CD14-positive monocyte (primary cell): Measurements from ENCODE around the gene OR2B2. TPM values are rescaled to one million over a fixed set of nuclear protein-coding genes. Genes with fewer than 3 reads are reported as not detected.
A peak's percentile ranks its signal among the peaks of the same experiment; 100 is the strongest.

Experiments
- DNase-seq, 3 donors: peaks; one replicate each; pipeline ENCODE4 v3.0.0-alpha.2; 2011 to 2022
- H2AFZ ChIP-seq: 2 replicates; pipeline ENCODE4 v1.6.0; 2012; ENCODE audit warnings: mild to moderate bottlenecking, low read depth, low read length, inconsistent platforms; ENCODE audit not compliant: insufficient read depth, poor library complexity, severe bottlenecking
- H3K27ac ChIP-seq, 2 donors: 1 replicate in 1 of 2; 2 replicates in 1 of 2; pipeline ENCODE4 v1.5.1; 2012 to 2013; ENCODE audit warnings: low read length in 2 of 2, control low read depth in 1 of 2, inconsistent platforms in 1 of 2, low read depth in 1 of 2, mild to moderate bottlenecking in 1 of 2
- H3K27me3 ChIP-seq, 2 donors: one replicate each; pipeline versions ENCODE4 v1.6.0 to v1.6.1; 2011 to 2013; ENCODE audit warnings: low read length in 2 of 2; ENCODE audit not compliant: control insufficient read depth in 2 of 2, insufficient read depth in 2 of 2
- H3K36me3 ChIP-seq, 2 donors: replicated peaks in 1 of 2; 1 replicate in 1 of 2; 2 replicates in 1 of 2; pipeline versions ENCODE4 v1.5.1 to v1.6.1; 2012 to 2013; ENCODE audit warnings: low read length in 2 of 2, control low read depth in 1 of 2, inconsistent platforms in 1 of 2, mild to moderate bottlenecking in 1 of 2; ENCODE audit not compliant: insufficient read depth in 2 of 2, control insufficient read depth in 1 of 2
- H3K4me1 ChIP-seq, 2 donors: 1 replicate in 1 of 2; 2 replicates in 1 of 2; pipeline versions ENCODE4 v1.5.1 to v1.6.1; 2012 to 2013; ENCODE audit warnings: low read length in 2 of 2, control low read depth in 1 of 2, inconsistent platforms in 1 of 2, mild to moderate bottlenecking in 1 of 2, moderate library complexity in 1 of 2; ENCODE audit not compliant: insufficient read depth in 2 of 2, control insufficient read depth in 1 of 2
- H3K4me2 ChIP-seq: replicated peaks from 2 replicates; pipeline ENCODE3; 2012; ENCODE audit warnings: low read length, moderate library complexity, mild to moderate bottlenecking; ENCODE audit not compliant: poor library complexity, severe bottlenecking; ENCODE audit errors: extremely low read depth
- H3K4me3 ChIP-seq, 3 experiments: fragments of 200-600 bp in 1 of 3; sonication (generic) in 1 of 3; replicated peaks in 1 of 3; 1 replicate in 2 of 3; 2 replicates in 1 of 3; pipeline ENCODE4 v1.5.1; 2011 to 2013; ENCODE audit warnings: low read length in 3 of 3, mild to moderate bottlenecking in 3 of 3, control low read depth in 2 of 3, low read depth in 2 of 3, inconsistent platforms in 1 of 3, moderate library complexity in 1 of 3
- H3K79me2 ChIP-seq: 2 replicates; pipeline ENCODE4 v1.6.0; 2012; ENCODE audit warnings: mild to moderate bottlenecking, control low read depth, inconsistent platforms, low read length, moderate library complexity; ENCODE audit not compliant: insufficient read depth
- H3K9ac ChIP-seq: 2 replicates; pipeline ENCODE4 v1.6.0; 2017; ENCODE audit warnings: low read length, mild to moderate bottlenecking; ENCODE audit not compliant: insufficient read depth, poor library complexity, severe bottlenecking
- H3K9me3 ChIP-seq, 2 donors: replicated peaks in 1 of 2; 1 replicate in 1 of 2; 2 replicates in 1 of 2; pipeline versions ENCODE4 v1.5.1 to v1.6.1; 2012 to 2013; ENCODE audit warnings: low read length in 2 of 2, control low read depth in 1 of 2; ENCODE audit not compliant: control insufficient read depth in 1 of 2, insufficient read depth in 1 of 2
- H4K20me1 ChIP-seq: 2 replicates; pipeline ENCODE4 v1.6.0; 2012; ENCODE audit warnings: mild to moderate bottlenecking, low read length, control low read depth, moderate library complexity; ENCODE audit not compliant: insufficient read depth
- H3K27ac Mint-ChIP-seq, 7 donors: one replicate each; pipeline ENCODE4 v1.8.0; 2020; ENCODE audit warnings: mild to moderate bottlenecking in 7 of 7, mixed read lengths in 7 of 7, moderate library complexity in 6 of 7, inconsistent platforms in 2 of 7
- H3K27me3 Mint-ChIP-seq, 3 donors: one replicate each; pipeline ENCODE4 v1.8.0; 2021 to 2022; ENCODE audit warnings: low read depth in 3 of 3, mild to moderate bottlenecking in 3 of 3, mixed read lengths in 3 of 3, moderate library complexity in 3 of 3, inconsistent platforms in 1 of 3
- H3K36me3 Mint-ChIP-seq, 2 donors: one replicate each; pipeline ENCODE4 v1.8.0; 2020; ENCODE audit warnings: mixed read lengths in 2 of 2, inconsistent platforms in 1 of 2, mild to moderate bottlenecking in 1 of 2
- H3K4me1 Mint-ChIP-seq: one replicate; pipeline ENCODE4 v1.8.0; 2020; ENCODE audit warnings: mild to moderate bottlenecking, mixed read lengths
- H3K4me3 Mint-ChIP-seq, 2 donors: one replicate each; pipeline ENCODE4 v1.8.0; 2020; ENCODE audit warnings: mild to moderate bottlenecking in 2 of 2, mixed read lengths in 2 of 2, moderate library complexity in 1 of 2
- H3K9me3 Mint-ChIP-seq, 7 donors: one replicate each; pipeline ENCODE4 v1.8.0; 2020 to 2022; ENCODE audit warnings: mixed read lengths in 7 of 7, mild to moderate bottlenecking in 6 of 7, moderate library complexity in 6 of 7, inconsistent platforms in 2 of 7
- WGBS: methylation state at CpG from one replicate; pipeline ENCODE4 v1.1.5; 2013; ENCODE audit warnings: missing lambda C conversion rate; ENCODE audit not compliant: insufficient coverage; 5-methylcytosine and 5-hydroxymethylcytosine counted together
- intact Hi-C, 2 donors: fragments of 100-400 bp; cut with micrococcal nuclease; formaldehyde crosslinking; loops; one replicate each; pipeline versions ENCODE4 v1.15.0 to v1.15.1; 2023
- polyA plus RNA-seq, 3 donors: library from polyadenylated mRNA; depleted of rRNA in 1 of 3; unstranded in 2 of 3; stranded (reverse) in 1 of 3; fragments of 300-500 nt in 2 of 3; fragments of >200 nt in 1 of 3; fragmentation: Illumina TruSeq in 2 of 3; gene quantifications; 1 replicate in 2 of 3; 2 replicates in 1 of 3; pipeline ENCODE4 v1.2.3, GENCODE V29; 2012 to 2021
- TF ChIP-seq, protein P1 (sequence below): fragments of 200-600 bp; IDR thresholded peaks from one replicate; pipeline ENCODE4 v1.8.0; 2022; ENCODE audit warnings: antibody characterized with exemption, mild to moderate bottlenecking

OR2B2 gene
- polyA plus RNA-seq, 3 donors, result not detected

DNA sequence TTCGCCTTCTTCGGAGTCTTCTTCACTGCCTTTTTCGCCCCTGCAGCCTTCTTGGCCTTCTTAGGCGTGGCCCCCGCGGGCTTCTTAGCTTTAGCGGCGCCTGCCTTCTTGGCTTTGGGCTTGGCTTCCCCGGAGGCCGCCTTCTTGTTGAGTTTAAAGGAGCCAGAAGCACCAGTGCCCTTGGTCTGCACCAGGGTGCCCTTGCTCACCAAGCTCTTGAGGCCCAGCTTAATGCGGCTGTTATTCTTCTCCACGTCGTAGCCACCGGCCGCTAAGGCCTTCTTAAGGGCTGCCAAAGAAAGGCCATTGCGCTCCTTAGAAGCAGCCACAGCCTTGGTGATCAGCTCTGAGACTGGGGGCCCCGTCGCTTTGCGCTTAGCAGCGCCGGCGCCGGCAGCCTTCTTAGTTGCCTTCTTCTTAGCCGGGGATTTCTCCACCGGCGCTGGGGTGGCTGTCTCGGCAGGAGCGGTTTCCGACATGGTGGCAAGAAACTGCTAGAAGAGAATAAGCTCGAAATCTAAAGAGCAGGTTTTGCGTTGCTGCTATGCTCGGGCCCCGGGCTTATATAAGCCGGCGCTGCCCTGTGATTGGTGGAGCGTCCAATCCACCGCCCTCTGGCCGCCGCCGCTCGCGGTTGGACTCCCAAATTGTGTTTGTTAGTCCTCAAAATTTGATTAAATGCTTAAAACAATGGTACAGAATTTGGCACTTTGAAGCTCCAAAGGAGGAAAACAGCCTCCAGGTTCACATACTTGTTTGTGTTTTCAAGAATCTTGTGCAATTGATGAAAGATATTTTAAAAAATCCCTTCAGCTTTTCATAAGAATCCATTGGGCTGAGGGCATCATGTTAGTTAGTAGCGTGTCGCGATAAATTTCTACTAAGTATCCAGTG lies 44.9 kb downstream of the OR2B2 start:
- H2AFZ ChIP-seq, result peak overlapping the region; percentile 80
- peak overlapping the region; percentile 32 to 33 for H3K27ac ChIP-seq
- peak overlapping the region; percentile 99 for H3K4me2 ChIP-seq
- TF ChIP-seq, protein P1, sequence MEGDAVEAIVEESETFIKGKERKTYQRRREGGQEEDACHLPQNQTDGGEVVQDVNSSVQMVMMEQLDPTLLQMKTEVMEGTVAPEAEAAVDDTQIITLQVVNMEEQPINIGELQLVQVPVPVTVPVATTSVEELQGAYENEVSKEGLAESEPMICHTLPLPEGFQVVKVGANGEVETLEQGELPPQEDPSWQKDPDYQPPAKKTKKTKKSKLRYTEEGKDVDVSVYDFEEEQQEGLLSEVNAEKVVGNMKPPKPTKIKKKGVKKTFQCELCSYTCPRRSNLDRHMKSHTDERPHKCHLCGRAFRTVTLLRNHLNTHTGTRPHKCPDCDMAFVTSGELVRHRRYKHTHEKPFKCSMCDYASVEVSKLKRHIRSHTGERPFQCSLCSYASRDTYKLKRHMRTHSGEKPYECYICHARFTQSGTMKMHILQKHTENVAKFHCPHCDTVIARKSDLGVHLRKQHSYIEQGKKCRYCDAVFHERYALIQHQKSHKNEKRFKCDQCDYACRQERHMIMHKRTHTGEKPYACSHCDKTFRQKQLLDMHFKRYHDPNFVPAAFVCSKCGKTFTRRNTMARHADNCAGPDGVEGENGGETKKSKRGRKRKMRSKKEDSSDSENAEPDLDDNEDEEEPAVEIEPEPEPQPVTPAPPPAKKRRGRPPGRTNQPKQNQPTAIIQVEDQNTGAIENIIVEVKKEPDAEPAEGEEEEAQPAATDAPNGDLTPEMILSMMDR, result no peak
- no peaks in the 10 kb centered on the region for H4K20me1 ChIP-seq
- peak overlapping the region; percentile 79 for H3K9ac ChIP-seq
- peak overlapping the region; percentile 97 to 98 for H3K4me3 Mint-ChIP-seq
- H3K4me3 ChIP-seq, result peak overlapping the region; percentile 51 to 78 (median 65)
- no peaks in the 10 kb centered on the region for H3K36me3 ChIP-seq
- H3K4me1 Mint-ChIP-seq, result peaks cover 49% of the 10 kb centered on the region
- WGBS, result under 1% methylated on average over 33 of the region's 45 CpGs
- no peaks in the 10 kb centered on the region for H3K27me3 ChIP-seq
- peaks cover 0 to 4% (median 0%) of the 10 kb centered on the region in 7 donors for H3K9me3 Mint-ChIP-seq
- peaks cover 0 to 3% of the 10 kb centered on the region in 2 donors for H3K9me3 ChIP-seq
- intact Hi-C loops, result loop anchor here in 1 of 2 donors (2.0 kb wide), 2 partner anchors 26 to 28 kb away; a partner anchor contains a TSS
- peaks cover 42 to 53% of the 10 kb centered on the region in 2 donors for H3K4me1 ChIP-seq
- peak; percentile 43 to 59 (median 47) for DNase-seq
- H3K27me3 Mint-ChIP-seq, result peaks cover 0 to 6% (median 2%) of the 10 kb centered on the region in 3 donors
- H3K27ac Mint-ChIP-seq, result peak overlapping the region in 6 of 7 donors; percentile 30 to 97 (median 56)
- no peaks in the 10 kb centered on the region for H3K79me2 ChIP-seq
- H3K36me3 Mint-ChIP-seq, result no peaks in the 10 kb centered on the region

DNA sequence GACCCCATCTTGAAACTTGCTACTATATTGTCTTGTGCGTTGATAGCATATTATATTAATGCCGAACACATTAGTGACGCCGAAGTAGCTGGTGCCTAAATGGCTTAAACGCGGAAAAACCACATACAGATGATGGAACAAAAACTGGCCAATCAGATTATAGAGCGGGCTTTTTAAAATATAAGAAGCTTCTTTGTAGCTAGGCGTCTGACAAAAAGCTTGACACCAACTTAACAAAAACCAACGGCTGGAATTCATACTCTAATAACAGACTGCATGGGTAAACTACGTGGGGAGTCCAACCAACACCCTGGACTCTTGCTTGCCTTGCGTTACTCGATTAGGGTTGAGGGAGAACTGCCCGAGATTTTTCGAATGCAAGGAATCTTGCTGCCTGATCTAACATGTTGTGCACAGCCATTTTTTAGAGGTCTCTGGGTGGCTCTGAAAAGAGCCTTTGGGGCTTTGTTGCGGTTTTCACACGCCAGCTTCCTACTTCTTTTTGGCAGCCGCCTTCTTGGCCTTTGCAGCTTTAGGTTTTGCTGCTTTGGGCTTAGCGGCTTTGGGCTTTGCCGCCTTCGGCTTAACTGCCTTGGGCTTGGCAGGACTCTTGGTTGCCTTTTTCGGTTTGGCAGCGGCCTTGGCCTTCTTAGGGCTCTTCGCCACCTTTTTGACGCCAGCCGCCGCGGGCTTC lies 45.7 kb downstream of the OR2B2 start:
- peak; percentile 56 to 79 (median 76) for DNase-seq
- Mint-ChIP-seq H3K27me3 (peaks cover 0 to 4% (median 2%) of the 10 kb centered on the region in 3 donors), H3K36me3 (no peaks in the 10 kb centered on the region), H3K9me3 (peaks cover 0 to 4% (median 0%) of the 10 kb centered on the region in 7 donors), H3K27ac (peak overlapping the region in 6 of 7 donors; percentile 72 to 99 (median 93)), H3K4me3 (peak overlapping the region; percentile 97 to 98), H3K4me1 (peaks cover 49% of the 10 kb centered on the region)
- Histone ChIP-seq H3K4me2 (peak overlapping the region; percentile 99), H3K79me2 (no peaks in the 10 kb centered on the region), H4K20me1 (no peaks in the 10 kb centered on the region), H3K27ac (peak overlapping the region; percentile 74 to 92), H2AFZ (peak overlapping the region; percentile 80), H3K9ac (peak overlapping the region; percentile 79), H3K36me3 (no peaks in the 10 kb centered on the region), H3K4me3 (peak overlapping the region; percentile 51 to 78 (median 65)), H3K9me3 (peaks cover 0 to 3% of the 10 kb centered on the region in 2 donors), H3K4me1 (peaks cover 38 to 47% of the 10 kb centered on the region in 2 donors), H3K27me3 (no peaks in the 10 kb centered on the region)
- intact Hi-C loops, result loop anchor here in 1 of 2 donors (2.0 kb wide), 2 partner anchors 26 to 28 kb away; a partner anchor contains a TSS
- under 1% methylated on average over 21 of the region's 27 CpGs for WGBS
- TF ChIP-seq, protein P1, result no peak
